Activated CD8-positive, alpha-beta memory T cell treated with anti-CD3 and anti-CD28 coated beads, Interleukin-2, amount 50 U/mL, for 4 hours (primary cell): ENCODE results near the gene PDSS2.
"Not testable (repeated sequence)": the region's sequence is repeated elsewhere in the genome, so short reads cannot be mapped to it uniquely, and the experiment has no call there.

Experiments
- DNase-seq: peaks from one replicate; pipeline ENCODE4 v3.0.0-alpha.2; 2020

Gene PDSS2

GRCh38 chr6:107475360-107475759, 16.0 kb upstream of the PDSS2 start:
- DNase-seq: not testable (repeated sequence)

- no peak for DNase-seq
These were observed 14.3 kb upstream of the PDSS2 start for GRCh38 chr6:107473660-107474059.

GRCh38 chr6:107470364-107470763, 11.0 kb upstream of the PDSS2 start:
- DNase-seq: no peak

GRCh38 chr6:107466062-107466461, 6.7 kb upstream of the PDSS2 start:
- DNase-seq: no peak

- no peak for DNase-seq
These were observed 793 bp upstream of the PDSS2 start for GRCh38 chr6:107460083-107460631.

- DNase-seq: peak; percentile 38
These were observed 587 bp downstream of the PDSS2 start for GRCh38 chr6:107458672-107459282.

GRCh38 chr6:107448776-107449175, 10.6 kb downstream of the PDSS2 start:
- DNase-seq: no peak

- no peak for DNase-seq
These were observed 11.6 kb downstream of the PDSS2 start for GRCh38 chr6:107447663-107448216.

GRCh38 chr6:107444277-107444676, 15.1 kb downstream of the PDSS2 start:
- DNase-seq: no peak

GRCh38 chr6:107443608-107444267, 15.6 kb downstream of the PDSS2 start:
- no peak for DNase-seq

- no peak for DNase-seq
These were observed 16.3 kb downstream of the PDSS2 start for GRCh38 chr6:107442938-107443607.

- DNase-seq: no peak
These were observed 17.7 kb downstream of the PDSS2 start for GRCh38 chr6:107441682-107442081.

GRCh38 chr6:107440936-107441335, 18.4 kb downstream of the PDSS2 start:
- DNase-seq: no peak

- DNase-seq: no peak
These were observed 20.0 kb downstream of the PDSS2 start for GRCh38 chr6:107439406-107439805.

- no peak for DNase-seq
These were observed 21.7 kb downstream of the PDSS2 start for GRCh38 chr6:107437691-107438090.

- DNase-seq: no peak
These were observed 22.5 kb downstream of the PDSS2 start for GRCh38 chr6:107436881-107437280.

- no peak for DNase-seq
These were observed 23.6 kb downstream of the PDSS2 start for GRCh38 chr6:107435798-107436197.

GRCh38 chr6:107434812-107435211, 24.6 kb downstream of the PDSS2 start:
- no peak for DNase-seq

- DNase-seq: not testable (repeated sequence)
These were observed 33.4 kb downstream of the PDSS2 start for GRCh38 chr6:107425951-107426350.

- DNase-seq: no peak
These were observed 35.8 kb downstream of the PDSS2 start for GRCh38 chr6:107423474-107423990.

GRCh38 chr6:107421696-107422256, 37.6 kb downstream of the PDSS2 start:
- no peak for DNase-seq

- DNase-seq: no peak
These were observed 39.6 kb downstream of the PDSS2 start for GRCh38 chr6:107419733-107420132.

- no peak for DNase-seq
These were observed 41.2 kb downstream of the PDSS2 start for GRCh38 chr6:107418118-107418517.
